ENCODE measurements around the gene RCOR3.
"Not testable (repeated sequence)": the region's sequence is repeated elsewhere in the genome, so short reads cannot be mapped to it uniquely, and the experiment has no call there.

RCOR3 gene

GRCh38 chr1:211313392-211313791, 54.2 kb downstream of the RCOR3 start:
- Histone ChIP-seq H3K4me1 (no peaks in the 10 kb centered on the region), H3K27me3 (no peaks in the 10 kb centered on the region), H3K4me3 (no peak overlapping the region), H3K9me3 (no peaks in the 10 kb centered on the region), H3K36me3 (peaks cover 24 to 54% (median 54%) of the 10 kb centered on the region in 3 donors), H3K27ac (no peak overlapping the region)
- intact Hi-C loops (cut with DNase I; ENCODE audit: low total_unique reads): no loop called here
- TF ChIP-seq CTCF (IDR thresholded peaks at IDR 0.05): no peak
- DNase-seq: no peak

GRCh38 chr1:211318576-211319280, 59.6 kb downstream of the RCOR3 start:
- Histone ChIP-seq H3K36me3 (peaks cover 19 to 36% (median 34%) of the 10 kb centered on the region in 3 donors), H3K4me1 (no peaks in the 10 kb centered on the region), H3K9me3 (no peaks in the 10 kb centered on the region), H3K27me3 (no peaks in the 10 kb centered on the region), H3K4me3 (no peak overlapping the region), H3K27ac (no peak overlapping the region)
- DNase-seq: no peak
- intact Hi-C loops (cut with DNase I; ENCODE audit: low total_unique reads): no loop called here
- TF ChIP-seq CTCF (IDR thresholded peaks at IDR 0.05): no peak

GRCh38 chr1:211319892-211320291, 60.7 kb downstream of the RCOR3 start:
- Histone ChIP-seq H3K4me1 (no peaks in the 10 kb centered on the region), H3K27me3 (no peaks in the 10 kb centered on the region), H3K9me3 (no peaks in the 10 kb centered on the region), H3K27ac (no peak overlapping the region), H3K4me3 (no peak overlapping the region), H3K36me3 (peaks cover 9 to 25% (median 24%) of the 10 kb centered on the region in 3 donors)
- TF ChIP-seq CTCF (IDR thresholded peaks at IDR 0.05): no peak
- intact Hi-C loops (cut with DNase I; ENCODE audit: low total_unique reads): loop anchor here (5.0 to 10.0 kb wide), 3 partner anchors 147 to 335 kb away; no protein-coding TSS in a partner anchor
- no peak for DNase-seq

DNA sequence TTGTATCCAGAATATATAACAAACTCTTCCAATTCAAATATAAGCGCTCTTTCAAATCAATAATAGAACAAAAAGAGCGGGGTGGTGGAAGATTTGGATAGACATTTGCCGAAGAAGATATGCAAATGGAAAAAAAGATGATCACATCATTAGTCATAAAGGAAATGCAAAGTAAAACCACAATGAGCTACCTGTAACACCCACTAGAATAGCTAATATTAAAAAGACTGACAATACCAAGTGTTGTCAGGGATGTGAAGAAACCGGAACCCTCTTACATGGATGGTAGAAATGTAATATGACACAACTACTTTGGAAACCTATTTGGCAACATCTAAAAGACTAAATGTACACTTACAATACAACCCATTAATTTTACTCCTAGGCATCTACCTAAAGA, 61.8 kb downstream of the RCOR3 start:
- no peak for DNase-seq
- Histone ChIP-seq H3K27ac (no peak overlapping the region), H3K4me1 (peaks cover 0 to 7% (median under 1%) of the 10 kb centered on the region in 4 donors), H3K36me3 (peaks cover 5 to 17% (median 16%) of the 10 kb centered on the region in 3 donors), H3K27me3 (no peaks in the 10 kb centered on the region), H3K9me3 (no peaks in the 10 kb centered on the region), H3K4me3 (no peak overlapping the region)
- TF ChIP-seq CTCF (IDR thresholded peaks at IDR 0.05): no peak
- intact Hi-C loops (cut with DNase I; ENCODE audit: low total_unique reads): loop anchor here (5.0 to 10.0 kb wide), 3 partner anchors 146 to 334 kb away; no protein-coding TSS in a partner anchor

DNA sequence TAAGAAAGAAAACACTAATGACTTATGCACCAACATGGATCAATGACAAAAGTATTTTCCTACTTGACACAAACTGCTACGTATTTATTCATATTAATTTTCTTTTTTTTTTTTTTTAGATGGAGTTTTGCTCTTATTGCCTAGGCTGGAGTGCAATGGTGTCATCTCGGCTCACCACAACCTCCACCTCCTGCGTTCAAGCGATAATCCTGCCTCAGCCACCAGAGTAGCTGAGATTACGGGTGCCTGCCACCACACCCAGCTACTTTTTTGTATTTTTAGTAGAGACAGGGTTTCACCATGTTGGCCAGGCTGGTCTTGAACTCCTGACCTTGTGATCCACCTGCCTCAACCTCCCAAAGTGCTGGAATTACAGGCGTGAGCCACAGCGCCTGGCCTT, 62.5 kb downstream of the RCOR3 start:
- peaks cover 2 to 12% (median 9%) of the 10 kb centered on the region in 3 donors for H3K36me3 ChIP-seq
- intact Hi-C loops (cut with DNase I; ENCODE audit: low total_unique reads): loop anchor here (5.0 to 10.0 kb wide), 3 partner anchors 146 to 333 kb away; no protein-coding TSS in a partner anchor
- not testable (repeated sequence) for H3K9me3 ChIP-seq, H3K4me3 ChIP-seq, DNase-seq, H3K27me3 ChIP-seq, H3K27ac ChIP-seq
- peaks cover 0 to 10% (median 3%) of the 10 kb centered on the region in 4 donors for H3K4me1 ChIP-seq
